OCI-LY3 (cell line): Measurements from ENCODE around the gene OGFOD2.

Experiments
- H2AFZ ChIP-seq: fragments of 200-600, 300-600 bp; shearing (Covaris generic); 2 replicates; pipeline ENCODE4 v1.6.0; 2014; ENCODE audit warnings: antibody characterized with exemption, low read depth, low read length
- H3K27ac ChIP-seq: fragments of 200-600, 300-600 bp; sonication (generic); 2 replicates; pipeline ENCODE4 v1.5.1; 2014; ENCODE audit warnings: mild to moderate bottlenecking, low read length, moderate library complexity, mixed read lengths
- H3K27me3 ChIP-seq: fragments of 200-600, 300-600 bp; sonication (generic); 2 replicates; pipeline ENCODE4 v1.6.1; 2014; ENCODE audit warnings: low read depth, low read length, mixed read lengths
- H3K36me3 ChIP-seq: fragments of 200-600, 300-600 bp; sonication (generic); replicated peaks from 2 replicates; pipeline ENCODE3; 2014; ENCODE audit warnings: low read depth, low read length, mixed read lengths
- H3K4me1 ChIP-seq: fragments of 300-600, 200-600 bp; sonication (generic); 2 replicates; pipeline ENCODE4 v1.6.1; 2014; ENCODE audit warnings: low read length, mixed read lengths
- H3K4me2 ChIP-seq: fragments of 200-600, 300-600 bp; sonication (generic); 2 replicates; pipeline ENCODE4 v1.6.1; 2014; ENCODE audit warnings: low read length, mixed read lengths
- H3K4me3 ChIP-seq: fragments of 300-600, 200-600 bp; sonication (generic); 2 replicates; pipeline ENCODE4 v1.5.1; 2014; ENCODE audit warnings: antibody characterized with exemption, mild to moderate bottlenecking, low read length, moderate library complexity
- H3K79me2 ChIP-seq: fragments of 300-600, 200-600 bp; shearing (Covaris generic); 2 replicates; pipeline ENCODE4 v1.6.1; 2014; ENCODE audit warnings: mild to moderate bottlenecking, low read length, mixed read lengths
- H3K9ac ChIP-seq: fragments of 300-600, 200-600 bp; shearing (Covaris generic); 2 replicates; pipeline ENCODE4 v1.6.0; 2014; ENCODE audit warnings: mild to moderate bottlenecking, low read length, moderate library complexity
- H3K9me3 ChIP-seq: fragments of 200-600, 300-600 bp; shearing (Covaris generic); 2 replicates; pipeline ENCODE4 v1.6.1; 2014; ENCODE audit warnings: low read length, mixed read lengths; ENCODE audit not compliant: insufficient read depth
- H4K20me1 ChIP-seq: fragments of 200-600, 300-600 bp; sonication (generic); 2 replicates; pipeline ENCODE4 v1.6.1; 2016; ENCODE audit warnings: low read length, mixed read lengths; ENCODE audit not compliant: insufficient read depth
- CTCF ChIP-seq: fragments of 200-600, 300-600 bp; sonication (generic); IDR thresholded peaks from 2 replicates; pipeline ENCODE4 v1.5.1; 2014; ENCODE audit warnings: antibody characterized with exemption, low read length, low read depth
- EZH2phosphoT487 ChIP-seq: fragments of 200-600 bp; shearing (Covaris generic); IDR thresholded peaks from 2 replicates; pipeline ENCODE4 v1.6.1; 2018; ENCODE audit warnings: antibody characterized with exemption, mixed run types, low read depth

Gene OGFOD2

GRCh38 chr12:122981587-122982476 is 6.8 kb downstream of the OGFOD2 start:
- Histone ChIP-seq H4K20me1 (peaks cover 21% of the 10 kb centered on the region), H2AFZ (no peak overlapping the region), H3K27ac (no peak overlapping the region; the same call in 1 of the 2 replicates), H3K27me3 (no peaks in the 10 kb centered on the region), H3K9me3 (no peaks in the 10 kb centered on the region), H3K4me3 (peak overlapping the region; percentile 96), H3K79me2 (peaks cover 26% of the 10 kb centered on the region), H3K36me3 (peaks cover 15% of the 10 kb centered on the region), H3K9ac (peak overlapping the region; percentile 89), H3K4me2 (peak overlapping the region; percentile 94), H3K4me1 (peaks cover 18% of the 10 kb centered on the region)
- TF ChIP-seq CTCF (no peak), EZH2phosphoT487 (no peak)

- Histone ChIP-seq H3K36me3 (peaks cover 15% of the 10 kb centered on the region), H4K20me1 (peaks cover 21% of the 10 kb centered on the region), H3K79me2 (peaks cover 26% of the 10 kb centered on the region), H3K27me3 (no peaks in the 10 kb centered on the region), H3K27ac (no peak overlapping the region), H3K9ac (no peak overlapping the region), H3K4me3 (no peak overlapping the region), H3K4me1 (peaks cover 18% of the 10 kb centered on the region), H3K4me2 (no peak overlapping the region), H2AFZ (no peak overlapping the region), H3K9me3 (no peaks in the 10 kb centered on the region)
- TF ChIP-seq CTCF (no peak), EZH2phosphoT487 (no peak)
These were observed 7.4 kb downstream of the OGFOD2 start for GRCh38 chr12:122982477-122982815.

DNA sequence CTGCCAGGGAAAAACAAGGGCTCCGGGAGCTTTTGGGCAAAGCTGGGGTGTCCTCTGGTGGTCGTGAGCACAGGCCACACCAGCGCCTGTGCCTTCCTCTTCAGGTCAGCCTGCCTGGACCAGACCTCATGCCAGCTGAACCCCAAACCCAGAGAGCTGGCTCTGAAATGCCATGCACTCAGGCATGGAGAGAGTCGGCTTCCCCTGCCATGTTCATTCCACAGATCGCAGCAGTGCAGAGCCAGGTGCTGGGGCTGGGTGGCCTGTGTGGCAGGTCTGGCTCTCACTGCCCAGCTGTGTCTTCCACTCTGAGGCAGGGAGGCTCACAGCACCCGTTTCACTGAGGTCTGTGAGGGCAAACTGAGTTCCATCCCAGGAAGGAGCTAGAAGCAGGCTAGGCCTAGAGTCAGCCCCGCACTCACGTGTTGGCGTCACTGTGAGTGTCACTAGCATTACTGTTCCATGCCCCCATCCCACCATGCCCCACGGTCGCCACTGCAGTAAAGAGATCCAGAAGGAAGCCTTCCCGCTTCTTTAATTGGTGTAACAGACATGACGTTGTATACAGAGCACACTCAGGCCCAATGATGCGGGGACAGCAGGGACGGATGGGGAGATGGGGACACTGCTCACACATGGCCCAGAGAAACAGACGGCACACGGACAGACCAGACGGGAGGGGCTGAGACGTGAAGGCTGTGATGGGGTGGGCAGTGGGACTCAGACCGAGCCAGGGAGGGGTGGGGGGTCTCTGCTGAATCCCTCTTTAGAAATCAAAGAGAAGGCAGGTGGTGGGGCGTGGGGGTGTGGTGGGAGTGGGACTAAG is 8.1 kb downstream of the OGFOD2 start:
- H3K4me2 ChIP-seq: no peak overlapping the region
- H2AFZ ChIP-seq: no peak overlapping the region
- H3K4me1 ChIP-seq: peaks cover 18% of the 10 kb centered on the region
- peaks cover 26% of the 10 kb centered on the region for H3K79me2 ChIP-seq
- peaks cover 15% of the 10 kb centered on the region for H3K36me3 ChIP-seq
- no peak overlapping the region for H3K27ac ChIP-seq
- H3K4me3 ChIP-seq: no peak overlapping the region
- peaks cover 21% of the 10 kb centered on the region for H4K20me1 ChIP-seq
- no peak for TF ChIP-seq EZH2phosphoT487
- no peak for TF ChIP-seq CTCF
- no peaks in the 10 kb centered on the region for H3K27me3 ChIP-seq
- H3K9me3 ChIP-seq: no peaks in the 10 kb centered on the region
- H3K9ac ChIP-seq: no peak overlapping the region
